SU-DHL-6 (cell line): ENCODE data around the gene PLXNA2.

ENCODE experiments used
- CTCF ChIP-seq: fragments of 200-600 bp; sonication (generic); IDR thresholded peaks from one replicate; pipeline ENCODE4 v1.5.1; 2017; ENCODE audit warnings: antibody characterized with exemption, mild to moderate bottlenecking, low read length, moderate library complexity; ENCODE audit not compliant: insufficient read depth, poor library complexity, severe bottlenecking
- EZH2phosphoT487 ChIP-seq: fragments of 200-600 bp; sonication (generic), shearing (Covaris generic); conservative IDR thresholded peaks from 2 replicates; pipeline ENCODE4 v1.6.1; 2018; ENCODE audit warnings: mild to moderate bottlenecking, antibody characterized with exemption, low read length, moderate library complexity, mixed read lengths

- no peak for TF ChIP-seq CTCF
- no peak for TF ChIP-seq EZH2phosphoT487
Measured at GRCh38 chr1:208112401-208112800, 131.8 kb downstream of the PLXNA2 start.
